NCI-H1694 treated with DMSO at 0.1 percent for 48 hours (cell line): ENCODE results near the gene UMODL1.

Source experiments
- DNase-seq: peaks from one replicate; lab custom pipeline; 2025; lab: John Stamatoyannopoulos, UW

The UMODL1 gene

DNA sequence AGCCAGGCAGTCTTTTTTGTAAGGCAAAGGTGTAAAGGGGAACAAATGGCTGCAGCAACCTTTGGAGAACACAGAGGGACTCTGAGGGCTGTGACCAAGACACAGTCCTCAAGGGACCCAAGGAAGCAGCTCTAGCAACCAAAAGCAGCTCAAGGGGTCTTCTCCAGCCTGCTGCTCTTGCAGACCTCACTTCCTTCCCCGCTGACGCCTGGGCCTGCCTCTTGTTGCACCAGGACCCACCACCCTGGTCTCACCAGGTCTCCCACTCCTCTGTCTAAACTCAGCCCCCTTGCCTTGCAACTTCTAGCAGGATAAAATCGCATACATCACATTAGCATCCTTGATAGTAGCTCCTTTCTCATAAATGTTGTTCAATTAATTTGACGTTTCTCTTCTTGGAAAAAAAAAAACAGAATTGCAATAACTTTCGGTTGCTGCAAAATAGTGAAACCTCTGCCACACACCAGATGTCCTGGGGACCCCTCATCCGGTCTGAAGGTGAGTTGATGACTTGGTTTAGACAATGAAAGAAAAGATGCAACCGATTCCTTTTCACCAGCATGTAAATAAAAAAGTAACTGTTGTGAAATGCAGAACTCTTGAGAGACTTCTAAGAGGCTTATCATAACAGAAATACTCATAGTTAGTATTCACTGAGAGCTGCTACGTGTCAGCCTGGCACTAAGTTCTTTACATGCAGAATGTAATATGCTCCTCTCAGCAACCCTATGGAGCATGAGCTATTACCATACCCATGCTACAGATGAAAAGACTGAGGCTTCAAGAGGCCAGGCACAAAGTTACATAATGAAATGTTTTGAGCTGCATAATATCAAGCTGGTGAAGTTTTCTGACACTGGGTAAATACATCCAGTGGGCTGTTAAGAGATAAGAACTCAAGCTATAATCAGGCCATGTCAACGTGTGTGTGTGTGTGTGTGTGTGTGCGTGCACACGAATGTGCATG is 58.5 kb downstream of the UMODL1 start:
- no peak for DNase-seq

DNA sequence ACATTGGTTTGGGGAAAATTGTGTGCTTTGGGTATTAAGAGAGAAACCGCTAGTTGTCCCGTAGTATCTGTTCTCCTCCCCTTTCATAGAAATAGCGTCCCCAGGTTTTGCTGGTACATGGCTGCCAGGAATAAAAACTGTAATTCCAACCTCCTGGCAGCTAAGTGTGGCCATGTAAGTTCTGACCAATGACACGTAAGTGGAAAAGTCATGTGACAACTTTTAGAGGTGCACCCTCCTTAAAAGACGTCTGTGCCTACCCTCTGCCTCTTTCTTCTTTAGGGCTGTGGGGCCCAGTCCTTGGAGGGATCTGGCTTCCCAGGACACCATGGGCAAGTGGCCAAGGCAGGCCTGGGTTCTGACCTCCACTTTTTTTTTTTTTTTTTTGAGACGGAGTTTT is 59.3 kb downstream of the UMODL1 start:
- DNase-seq: no peak

DNA sequence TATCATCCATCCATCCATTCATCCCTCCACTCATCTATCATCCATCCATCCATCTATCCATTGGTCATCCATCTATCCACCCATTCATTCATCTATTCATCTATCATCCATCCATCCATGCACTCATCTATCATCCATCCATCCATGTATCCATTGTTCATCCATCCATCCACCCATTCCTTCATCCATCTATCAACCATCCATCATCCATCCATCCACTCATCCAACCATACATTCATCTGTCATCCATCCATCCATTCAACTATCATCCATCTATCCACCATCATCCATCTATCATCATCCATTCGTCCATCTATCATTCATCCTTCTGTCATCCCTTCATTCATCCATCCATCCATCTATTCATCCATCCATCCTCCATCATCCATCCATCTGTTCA is 61.1 kb downstream of the UMODL1 start:
- no peak for DNase-seq

DNA sequence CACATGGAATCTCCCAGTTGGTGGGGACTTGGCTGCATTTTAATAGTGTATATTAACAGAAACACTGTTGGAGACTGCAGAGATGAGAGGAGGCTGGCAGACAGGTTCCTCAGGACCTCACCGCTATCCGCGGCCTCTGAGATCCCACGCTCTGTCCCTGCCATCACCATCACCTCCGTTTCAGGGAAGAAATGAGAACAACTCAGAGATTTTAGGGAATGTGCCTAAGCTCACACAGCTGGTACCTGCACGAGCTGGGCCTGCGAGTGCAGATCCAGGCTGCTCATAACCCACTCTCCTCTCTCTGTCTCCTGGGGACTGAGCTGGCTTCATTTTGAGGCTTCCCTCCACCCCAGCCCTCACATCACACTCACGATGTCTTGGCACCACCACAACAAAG is 62.0 kb downstream of the UMODL1 start:
- no peak for DNase-seq

DNA sequence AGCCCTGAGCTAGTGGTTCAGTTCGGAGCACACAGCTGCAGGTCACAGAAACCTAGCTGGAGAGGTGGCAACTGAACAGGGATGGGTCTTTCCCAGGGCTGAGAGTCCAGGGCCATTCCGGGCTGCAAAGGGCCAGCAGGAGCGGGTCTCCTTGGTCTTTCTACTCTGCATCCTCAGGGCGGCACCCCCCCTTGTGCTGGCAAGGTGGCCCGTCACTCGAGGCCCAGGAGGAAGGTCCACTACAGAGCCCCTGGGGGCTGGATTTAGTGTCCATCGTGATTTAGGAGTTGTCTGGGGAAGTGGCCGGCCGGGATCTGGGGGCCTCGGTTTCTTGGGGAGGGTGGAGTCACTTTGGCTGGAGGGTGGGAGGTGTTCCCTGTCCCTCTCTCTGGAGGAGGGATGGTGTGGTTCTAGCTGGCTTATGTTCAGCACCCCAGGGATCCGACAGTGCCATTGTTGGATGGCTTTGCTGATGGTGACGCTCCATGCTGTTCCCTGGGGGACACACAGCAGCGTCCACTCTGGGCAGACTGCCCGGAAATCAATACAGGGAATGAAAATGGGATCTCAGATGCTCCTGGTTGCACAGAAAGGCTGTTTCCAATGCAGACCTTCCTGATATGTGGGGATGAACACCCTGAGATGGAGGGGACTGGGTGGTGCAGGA is 64.4 kb downstream of the UMODL1 start:
- DNase-seq: no peak

DNA sequence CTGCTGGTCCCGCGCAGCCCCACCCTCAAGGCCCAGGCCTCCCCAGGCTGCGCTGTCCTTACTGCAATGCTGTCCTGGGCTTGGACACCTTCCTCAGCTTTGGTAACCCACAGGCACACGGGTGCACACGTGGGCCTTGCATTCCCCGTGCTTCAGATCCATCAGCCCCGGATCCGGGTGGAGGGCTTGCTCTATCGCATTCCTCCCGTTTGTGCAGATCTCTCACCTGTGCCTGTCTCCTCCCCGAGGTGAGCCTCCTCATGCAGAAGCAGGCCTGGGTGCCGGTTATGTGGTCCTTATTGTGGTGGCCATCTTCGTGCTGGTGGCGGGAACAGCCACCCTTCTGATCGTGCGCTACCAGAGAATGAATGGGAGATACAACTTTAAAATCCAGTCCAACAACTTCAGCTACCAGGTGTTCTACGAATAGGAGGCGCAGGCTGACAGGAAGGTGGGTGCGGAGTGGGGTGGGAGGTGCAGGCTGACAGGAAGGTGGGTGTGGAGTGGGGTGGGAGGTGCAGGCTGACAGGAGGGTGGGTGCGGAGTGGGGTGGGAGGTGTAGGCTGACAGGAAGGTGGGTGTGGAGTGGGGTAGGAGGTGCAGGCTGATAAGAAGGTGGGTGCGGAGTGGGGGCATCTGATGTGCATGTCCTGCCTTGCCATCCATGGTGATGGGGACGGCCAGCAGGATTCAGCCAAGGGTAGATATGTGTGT is 66.2 kb downstream of the UMODL1 start:
- no peak for DNase-seq

DNA sequence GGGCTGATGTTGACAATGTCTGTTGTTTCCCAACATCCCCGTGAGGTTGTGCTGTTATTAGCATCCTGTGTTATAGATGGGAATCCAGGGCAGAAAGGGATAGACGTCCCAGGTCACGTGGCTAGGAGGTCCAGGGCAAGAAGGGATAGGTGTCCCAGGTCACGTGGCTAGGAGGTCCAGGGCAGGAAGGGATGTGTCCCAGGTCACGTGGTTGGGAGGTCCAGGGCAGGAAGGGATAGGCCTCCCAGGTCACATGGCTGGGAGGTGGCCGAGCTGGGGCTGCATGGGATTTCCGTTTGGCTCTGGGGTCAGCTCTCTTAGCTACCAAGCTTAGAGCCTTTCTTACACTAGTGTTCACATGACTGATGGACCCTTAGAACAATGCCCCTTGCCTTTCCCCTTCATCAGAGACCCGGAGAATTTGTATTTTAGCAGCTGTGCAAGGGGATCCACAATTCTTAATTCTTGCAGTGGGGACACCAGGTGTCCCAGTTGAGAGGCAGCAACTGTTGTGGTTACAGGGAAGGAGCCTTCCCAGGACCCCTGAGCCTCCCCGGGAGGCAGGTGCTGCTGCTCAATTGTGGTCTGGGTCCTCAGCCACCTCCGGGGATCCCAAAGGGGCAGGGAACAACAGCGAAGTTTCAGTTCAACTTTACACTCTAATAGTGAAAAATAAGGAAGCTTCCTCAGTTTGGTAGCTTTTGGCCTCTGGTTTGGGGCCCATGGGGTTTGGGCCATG is 69.2 kb downstream of the UMODL1 start:
- no peak for DNase-seq

DNA sequence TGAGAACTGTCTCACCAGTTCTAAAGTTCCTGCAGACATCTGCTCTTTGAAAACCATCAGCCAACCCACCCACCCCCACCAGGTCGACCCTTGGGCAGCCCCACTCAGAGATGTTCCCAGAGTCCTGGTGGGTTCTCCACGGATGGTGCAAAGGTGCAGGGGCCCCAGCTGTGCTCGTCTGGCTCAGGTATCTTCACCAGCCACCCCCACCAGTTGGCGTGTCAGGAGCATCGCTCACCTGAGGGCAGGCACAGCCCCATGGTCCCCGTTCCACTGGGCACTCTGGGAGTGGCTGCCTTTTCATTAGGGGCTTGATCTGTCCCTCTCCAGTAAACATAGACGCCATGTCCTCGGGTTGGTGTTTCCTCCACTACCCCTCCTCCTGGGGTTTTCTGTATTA is 70.5 kb downstream of the UMODL1 start:
- no peak for DNase-seq

DNA sequence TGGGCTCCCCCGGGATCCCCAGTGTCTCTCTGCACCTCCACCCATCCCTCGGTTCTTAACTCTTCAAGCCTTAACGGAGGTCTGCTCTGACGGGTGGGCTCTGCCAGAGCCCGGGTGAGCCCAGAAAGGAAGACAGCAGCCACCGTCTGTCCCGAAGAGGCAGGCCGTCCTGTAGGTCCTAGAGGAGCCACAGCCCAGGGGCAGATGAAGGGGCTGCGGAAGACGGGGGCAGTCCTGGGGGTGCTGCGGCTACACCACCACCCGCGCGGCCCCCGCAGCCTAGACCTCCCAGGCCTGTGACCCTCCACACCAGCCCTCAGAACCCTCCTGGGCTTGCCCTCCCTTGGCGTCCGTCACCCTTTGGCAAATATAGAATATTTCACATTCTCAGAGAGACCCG is 71.0 kb downstream of the UMODL1 start:
- no peak for DNase-seq

DNA sequence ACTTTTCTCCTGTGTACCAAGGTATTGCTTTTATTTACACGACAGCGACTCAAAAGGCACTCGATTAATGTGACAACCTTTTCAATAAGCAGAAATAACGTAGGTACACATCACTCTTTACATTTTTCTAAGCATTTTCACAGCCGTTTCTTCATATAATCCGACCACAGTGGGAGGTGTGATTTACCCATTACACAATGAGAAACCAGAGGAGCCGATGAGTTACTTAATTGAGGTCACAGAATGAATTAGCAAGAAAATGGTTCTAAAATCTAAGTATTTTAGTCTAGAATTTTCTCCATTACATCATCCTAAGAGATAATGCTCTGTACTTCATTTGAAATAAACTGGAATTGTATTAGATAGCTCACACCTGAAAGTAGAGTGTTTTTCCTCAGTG is 71.5 kb downstream of the UMODL1 start:
- DNase-seq: no peak

DNA sequence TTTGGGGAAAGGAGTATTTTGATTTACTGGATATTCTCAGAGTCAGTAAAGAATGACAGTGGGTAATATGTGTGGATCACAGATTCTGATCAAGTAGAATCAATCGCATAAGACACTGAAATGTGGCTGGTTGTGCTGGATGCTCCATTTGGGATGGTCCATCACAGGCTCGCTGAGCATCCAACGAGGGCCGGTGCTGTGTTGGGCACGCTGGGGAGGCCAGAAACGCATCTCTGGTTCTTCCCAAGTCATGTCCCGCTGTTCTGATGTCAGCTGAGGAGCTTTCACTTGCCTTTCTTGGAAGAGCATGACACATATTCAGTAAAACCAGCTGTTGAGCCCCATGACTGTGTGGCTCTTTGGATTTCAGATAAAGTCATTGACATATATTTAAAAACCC is 72.0 kb downstream of the UMODL1 start:
- no peak for DNase-seq

DNA sequence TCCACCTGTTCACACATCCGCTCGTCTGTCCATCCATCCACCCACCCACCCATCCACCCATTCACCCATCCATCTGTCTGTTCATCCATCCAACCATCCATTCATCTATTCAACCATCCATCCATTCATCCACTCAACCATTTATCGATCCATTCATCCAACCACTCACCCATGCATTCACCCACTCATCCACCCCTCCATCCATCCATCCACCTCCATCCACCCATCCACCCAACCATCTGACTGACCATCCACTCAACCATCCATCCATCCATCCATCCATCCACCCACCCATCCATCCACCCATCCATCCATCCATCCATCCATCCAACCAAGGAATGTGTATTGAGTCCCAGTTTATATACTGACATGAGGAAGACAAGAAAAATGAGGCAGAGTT is 73.1 kb downstream of the UMODL1 start:
- DNase-seq: no peak

DNA sequence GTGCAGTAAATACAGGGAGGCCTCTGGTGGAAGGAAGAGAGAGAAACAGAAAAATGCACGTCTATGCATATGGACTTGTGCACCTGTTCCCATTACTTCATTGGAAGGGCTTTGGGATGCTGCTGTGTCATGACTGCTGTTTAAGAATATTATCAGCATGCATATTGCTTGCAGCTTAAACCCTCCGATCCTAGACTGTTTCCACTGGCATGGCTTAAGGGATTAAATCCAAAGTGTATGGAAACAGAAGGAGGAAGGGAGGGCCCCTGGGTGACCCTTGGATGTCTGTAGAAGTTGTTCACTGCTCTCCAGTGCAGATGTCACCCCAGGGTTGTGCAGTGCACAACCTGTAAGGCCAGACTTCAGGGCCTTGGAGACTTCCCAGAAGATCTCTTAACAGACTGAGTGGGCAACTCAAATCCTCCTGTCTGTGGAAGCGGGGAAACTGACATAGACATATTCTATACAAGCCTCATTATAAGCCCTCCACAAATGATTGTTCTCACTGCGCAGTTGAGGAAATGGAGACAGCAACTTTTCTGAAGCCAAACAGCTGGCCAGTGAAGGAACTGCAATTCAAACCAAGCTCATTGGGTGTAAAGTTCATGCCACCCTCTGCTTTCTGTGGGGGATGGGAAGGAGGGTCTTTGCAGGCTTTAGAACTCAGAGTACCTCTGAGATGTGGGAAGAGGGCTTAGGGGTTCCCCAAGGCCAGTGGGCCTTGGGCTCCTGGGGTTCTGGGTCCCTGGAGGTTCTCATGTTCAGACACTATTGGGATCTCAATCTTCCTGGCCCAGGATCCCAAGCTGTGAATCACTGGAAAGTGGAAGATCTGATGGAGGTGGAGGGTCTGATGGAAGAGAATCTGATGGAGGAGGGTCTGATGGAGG is 73.8 kb downstream of the UMODL1 start:
- DNase-seq: no peak

DNA sequence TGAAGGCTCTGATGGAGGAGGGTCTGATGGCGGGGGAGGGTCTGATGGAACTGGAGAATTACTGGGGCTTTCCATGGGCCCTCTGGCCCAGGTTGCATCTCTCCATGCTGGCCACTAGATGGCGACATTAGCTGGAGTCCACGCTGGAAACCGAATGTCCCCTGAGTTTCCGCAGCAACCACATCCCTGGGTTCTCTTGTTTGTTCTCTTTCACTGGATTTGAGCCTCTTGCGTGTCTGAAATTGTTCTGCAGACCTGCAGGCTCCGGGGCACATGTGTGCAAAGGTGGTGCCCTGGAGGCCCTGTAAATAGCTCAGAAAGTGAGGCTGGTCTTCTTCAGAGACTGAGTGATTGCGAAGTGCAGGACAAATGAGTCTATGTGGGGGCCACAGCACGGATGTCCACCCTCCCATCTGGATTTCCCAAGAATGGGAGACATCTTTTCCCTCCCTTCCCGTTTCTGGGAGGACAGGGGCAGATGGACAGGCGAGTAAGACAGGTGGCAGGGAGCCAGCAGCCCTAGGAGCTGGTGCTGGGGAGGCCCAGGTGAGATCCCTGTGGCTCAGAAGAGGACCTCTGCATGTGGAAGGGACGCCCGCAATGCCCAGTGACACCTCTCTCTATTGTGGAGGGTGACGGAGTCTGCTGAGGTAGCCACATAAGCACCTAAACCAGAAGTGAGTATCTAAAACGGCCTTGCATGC is 74.6 kb downstream of the UMODL1 start:
- DNase-seq: peak; percentile 78

DNA sequence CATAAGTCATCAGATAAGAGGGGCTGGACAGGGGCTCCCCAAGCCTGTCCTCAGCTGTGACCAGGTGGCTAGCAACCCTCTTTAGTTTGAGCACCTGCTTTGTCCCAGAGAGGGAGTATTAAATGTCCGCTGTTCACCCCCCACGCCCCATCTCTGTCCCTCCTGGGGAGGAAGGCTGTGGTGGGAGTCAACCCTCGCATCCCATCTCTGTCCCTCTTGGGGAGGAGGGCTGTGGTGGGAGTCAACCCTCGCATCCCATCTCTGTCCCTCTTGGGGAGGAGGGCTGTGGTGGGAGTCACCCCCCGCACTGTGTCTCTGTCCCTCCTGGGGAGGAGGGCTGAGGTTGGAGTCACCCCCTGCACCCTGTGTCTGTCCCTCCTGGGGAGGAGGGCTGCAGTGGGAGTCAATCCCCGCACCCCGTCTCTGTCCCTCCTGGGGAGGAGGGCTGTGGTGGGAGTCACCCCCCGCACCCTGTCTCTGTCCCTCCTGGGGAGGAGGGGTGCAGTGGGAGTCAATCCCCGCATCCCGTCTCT is 75.2 kb downstream of the UMODL1 start:
- DNase-seq: no peak

DNA sequence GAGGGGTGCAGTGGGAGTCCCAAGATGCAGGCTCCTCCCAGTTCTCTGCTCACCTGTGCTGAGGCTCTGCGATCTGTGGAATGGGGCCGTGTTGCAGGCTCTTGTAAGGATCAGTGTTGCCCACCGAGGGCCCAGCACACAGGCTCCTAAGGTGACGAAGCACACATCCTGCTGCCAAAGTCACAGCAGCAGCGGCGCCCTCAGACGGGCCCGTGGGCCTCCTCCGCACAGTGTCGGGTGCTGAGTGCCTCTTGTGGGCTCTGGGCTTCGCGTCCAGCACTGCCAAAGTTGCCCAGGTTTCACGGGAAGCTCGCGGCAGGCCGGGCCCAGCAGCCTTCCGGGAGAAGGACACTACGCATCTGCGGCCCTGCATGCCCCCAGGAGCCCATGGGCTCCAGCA is 75.7 kb downstream of the UMODL1 start:
- DNase-seq: no peak

DNA sequence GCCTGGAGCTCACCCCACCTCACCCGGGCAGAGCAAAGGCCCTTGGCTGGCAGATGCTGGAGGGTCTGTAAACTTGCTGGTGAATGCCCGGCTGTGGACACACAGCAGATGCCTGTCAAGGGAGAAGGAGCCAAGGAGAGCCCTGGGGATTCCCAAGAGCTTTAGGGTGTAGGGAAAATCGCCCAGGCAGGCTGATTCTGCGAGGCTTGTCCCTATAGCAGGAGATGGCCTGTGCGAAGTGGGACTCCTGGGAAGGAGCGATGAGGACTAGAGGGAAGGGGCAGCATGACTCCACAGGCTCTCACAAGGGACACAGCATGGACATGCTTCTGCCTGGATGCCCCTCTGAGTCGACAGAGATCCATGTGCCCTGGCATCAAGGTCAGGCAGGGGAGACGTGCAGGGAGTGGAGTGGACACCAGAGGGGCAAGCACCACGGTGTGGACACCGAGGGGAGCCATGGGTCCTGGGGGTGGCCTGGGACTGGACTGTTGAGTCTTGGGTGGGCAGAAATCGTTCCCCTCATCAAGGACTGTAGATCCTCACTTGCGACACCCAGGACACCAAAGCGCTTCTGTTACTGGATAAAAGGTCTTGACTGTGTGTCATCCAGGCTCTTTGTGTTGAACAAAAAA is 76.4 kb downstream of the UMODL1 start:
- no peak for DNase-seq

DNA sequence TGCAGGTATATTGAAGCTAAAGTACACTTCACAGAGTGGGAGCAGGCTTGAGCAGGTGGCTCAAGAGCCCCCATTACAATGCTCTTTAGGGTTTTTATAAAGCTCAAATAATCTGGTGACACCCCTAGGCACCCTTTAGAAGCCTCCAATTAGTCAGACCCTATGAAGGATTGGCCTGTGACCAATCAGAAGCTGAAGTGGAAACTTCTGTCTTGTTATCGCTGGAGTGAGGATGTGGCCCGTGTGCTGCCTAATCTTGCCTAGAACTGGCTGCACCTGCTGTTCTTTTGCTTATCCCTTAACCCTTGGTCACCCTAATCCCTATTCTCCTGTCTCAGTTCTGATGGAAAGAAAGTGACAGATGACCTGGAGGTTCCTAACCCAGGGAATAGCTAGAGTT is 77.0 kb downstream of the UMODL1 start:
- DNase-seq: no peak

DNA sequence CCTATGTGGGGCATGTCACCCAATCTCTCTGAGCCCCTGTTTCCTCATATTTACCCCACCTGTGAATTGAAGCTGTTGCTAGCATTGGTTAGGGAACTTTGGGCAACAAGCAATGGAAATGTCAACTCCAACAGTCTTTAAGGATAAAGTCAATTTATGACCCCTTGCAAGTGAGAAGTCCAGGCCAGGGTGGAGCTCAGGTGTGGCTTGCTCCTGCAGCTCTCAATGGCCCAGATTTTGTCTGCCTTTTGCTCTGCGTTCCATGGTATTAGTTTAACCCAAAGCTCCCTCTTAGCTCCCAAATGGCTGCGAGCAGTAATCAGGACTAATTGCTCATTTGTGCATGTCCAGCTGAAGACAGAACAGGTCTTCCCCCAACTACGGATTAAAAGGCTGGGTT is 77.5 kb downstream of the UMODL1 start:
- DNase-seq: no peak
